NCI-H526 treated with DMSO at 0.1 percent for 48 hours (cell line): ENCODE results near the gene TCF3.

Experiments
- DNase-seq: peaks from one replicate; lab custom pipeline; 2025; lab: John Stamatoyannopoulos, UW

The TCF3 gene

DNA sequence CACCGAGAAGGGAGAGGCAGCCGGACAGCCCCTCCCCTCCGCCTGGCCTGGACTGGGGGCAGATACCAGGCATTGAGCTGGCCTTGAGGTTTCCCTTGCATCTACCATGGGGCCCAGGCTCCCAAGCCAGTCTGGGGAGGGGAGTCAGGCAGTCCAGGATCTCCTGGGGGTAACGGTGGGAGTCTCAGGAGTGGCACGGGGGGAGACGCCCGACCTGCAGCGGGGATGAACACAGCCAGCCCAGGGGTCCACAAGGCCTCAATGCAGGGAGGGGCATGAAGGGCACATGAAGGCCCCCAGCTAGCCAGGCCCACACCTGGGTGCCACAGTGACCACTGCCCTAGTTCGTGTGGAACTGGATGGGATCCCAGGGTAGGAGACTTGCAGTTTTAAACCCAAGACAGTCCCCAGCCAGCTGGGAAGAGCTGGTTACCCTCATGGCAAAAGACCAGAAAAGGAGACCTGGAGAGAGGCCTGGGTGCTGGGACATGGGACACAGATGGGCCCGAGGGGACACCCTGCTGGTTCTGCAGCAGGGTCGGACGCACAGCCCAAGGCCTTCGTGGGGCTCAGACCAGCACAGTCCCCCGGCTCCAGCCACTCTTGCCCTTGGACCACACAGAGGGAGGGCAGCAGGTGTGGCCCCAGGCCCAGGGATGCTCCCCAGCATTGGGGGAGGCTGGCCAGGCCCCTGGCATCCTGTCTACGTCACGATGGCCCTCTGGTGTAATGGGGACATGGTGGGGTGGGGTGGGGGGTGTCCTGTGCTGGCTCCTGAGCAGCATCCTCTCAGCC is 42.5 kb downstream of the TCF3 start:
- no peak for DNase-seq

- DNase-seq: no peak
Measured at GRCh38 chr19:1609103-1609396, 43.4 kb downstream of the TCF3 start.

DNA sequence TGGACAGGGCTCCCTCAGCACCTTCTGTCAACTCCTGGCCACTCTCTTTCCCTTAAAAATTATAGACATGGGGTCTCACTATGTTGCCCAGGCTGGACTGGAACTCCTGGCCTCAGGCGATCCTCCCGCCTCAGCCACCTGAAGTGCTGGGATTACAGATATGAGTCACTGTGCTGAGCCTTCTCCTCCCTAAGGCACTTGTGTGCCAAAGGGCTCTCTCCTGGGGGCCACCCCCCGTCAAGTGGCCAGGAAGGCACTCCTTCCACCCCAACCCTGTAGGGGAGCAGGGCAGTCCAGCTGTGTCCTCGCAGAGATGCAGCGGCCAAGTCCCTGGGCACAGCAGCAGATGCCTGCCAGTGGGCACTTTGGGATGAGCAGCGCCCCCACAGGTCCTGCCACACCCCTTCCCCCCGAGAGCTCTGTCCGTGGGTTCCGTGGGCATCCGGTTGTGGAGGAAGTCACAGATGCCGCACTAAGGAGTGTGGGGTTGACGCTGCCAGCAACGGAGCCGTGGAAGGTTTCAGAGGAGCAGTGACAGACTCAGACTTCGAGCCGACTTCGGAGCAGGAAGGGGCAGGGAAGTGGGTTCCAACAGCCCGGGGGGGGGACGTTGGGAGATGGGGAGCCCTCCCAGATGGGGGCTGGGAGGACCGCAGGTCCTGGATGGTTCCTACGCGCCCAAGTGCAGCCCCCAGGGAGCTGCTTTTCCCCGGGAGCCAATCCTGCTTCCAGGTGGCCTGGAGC is 43.9 kb downstream of the TCF3 start:
- DNase-seq: no peak

DNA sequence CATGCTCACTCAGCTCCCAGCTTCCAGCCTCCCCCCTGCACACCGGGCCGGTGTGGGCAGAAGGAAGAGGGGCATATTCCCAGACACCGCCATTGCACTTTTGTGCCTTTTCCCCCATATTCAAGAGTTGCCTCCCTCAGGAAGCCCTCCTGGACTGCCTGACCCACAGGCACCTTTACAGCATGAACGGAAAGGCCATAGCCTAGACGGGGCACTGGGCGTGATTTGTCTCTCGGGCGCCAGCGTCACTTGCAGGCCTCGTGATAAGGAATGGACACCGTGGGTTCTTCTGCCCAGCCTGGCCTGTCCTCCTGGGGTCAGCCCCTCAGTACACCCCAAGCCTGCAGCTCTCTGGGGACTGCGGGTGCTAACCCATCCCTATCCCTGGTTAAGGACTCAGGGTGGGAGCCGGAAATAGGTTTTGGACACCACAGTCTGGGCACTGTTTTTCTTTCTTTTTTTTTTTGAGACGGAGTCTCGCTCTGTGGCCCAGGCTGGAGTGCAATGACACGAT is 46.2 kb downstream of the TCF3 start:
- no peak for DNase-seq

GRCh38 chr19:1605236-1606137 is 46.9 kb downstream of the TCF3 start, which contains the start of gene UQCR11:
Gene UQCR11, minus strand, starts transcription at chr19:1605462. Its CDS starts 53 bp downstream, at chr19:1605409.
- peak; percentile 84 for DNase-seq

DNA sequence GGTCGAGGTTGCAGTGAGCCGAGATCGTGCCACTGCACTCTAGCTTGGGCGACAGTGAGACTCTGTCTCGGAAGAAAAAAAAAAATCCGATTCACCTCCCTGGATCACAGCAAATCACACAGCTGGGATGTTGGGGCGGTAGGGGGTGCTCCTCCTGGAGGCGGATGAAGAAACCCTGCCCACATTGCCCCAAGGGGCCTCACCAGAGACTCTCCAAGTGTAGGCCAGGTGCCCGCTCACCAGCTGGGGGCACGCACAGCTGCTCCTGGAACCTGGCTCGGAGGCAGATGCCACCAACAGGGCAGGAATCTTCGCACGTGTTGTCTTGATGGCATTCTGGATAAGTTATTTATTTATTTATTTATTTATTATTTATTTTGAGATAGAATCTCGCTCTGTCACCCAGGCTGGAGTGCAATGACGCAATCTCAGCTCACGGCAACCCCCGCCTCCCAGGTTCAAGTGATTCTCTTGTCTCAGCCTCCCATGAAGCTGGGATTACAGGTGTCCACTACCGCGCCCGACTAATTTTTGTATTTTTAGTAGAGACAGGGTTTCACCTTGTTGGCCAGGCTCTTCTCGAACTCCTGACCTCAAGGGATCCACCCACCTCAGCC is 50.2 kb downstream of the TCF3 start:
- no peak for DNase-seq

DNA sequence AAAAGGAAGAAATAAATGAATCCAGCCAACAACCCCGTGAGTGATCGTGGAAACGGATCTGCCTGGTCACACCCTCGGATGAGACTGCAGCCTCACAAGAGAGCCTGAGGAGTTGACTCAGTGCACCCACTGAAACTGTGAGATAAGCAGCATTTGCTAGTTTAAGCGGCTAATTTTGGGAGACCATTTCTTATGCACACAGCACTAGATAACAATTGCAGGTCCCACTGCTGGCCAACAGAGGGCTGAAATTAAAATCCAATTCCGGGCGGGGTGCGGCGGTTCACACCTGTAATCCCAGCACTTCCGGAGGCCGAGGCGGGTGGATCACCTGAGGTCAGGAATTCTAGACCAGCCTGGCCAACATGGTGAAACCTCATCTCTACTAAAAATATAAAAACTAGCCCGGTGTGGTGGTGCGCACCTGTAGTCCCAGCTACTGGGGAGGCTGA is 50.8 kb downstream of the TCF3 start:
- no peak for DNase-seq

DNA sequence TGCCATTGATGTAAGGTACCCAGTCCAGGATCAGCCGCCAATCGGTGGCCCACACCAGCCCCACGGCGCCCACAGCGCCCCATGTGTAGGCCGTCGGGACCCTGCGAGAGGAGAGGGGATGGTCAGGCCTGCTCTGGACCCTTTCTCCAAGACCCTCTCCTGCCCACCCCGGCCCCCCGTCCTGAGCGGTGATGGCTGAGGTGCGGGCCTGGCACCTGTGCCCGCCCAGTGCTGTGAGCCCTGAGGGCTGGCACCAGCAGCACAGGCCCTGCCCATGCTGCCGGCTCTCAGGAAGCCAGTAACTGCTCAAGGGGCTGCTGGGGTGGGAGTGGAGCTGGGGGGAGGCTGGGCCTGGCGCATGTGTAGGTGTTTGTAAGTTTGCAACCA is 53.0 kb downstream of the TCF3 start:
- no peak for DNase-seq

- no peak for DNase-seq
Measured at GRCh38 chr19:1598777-1599459, 53.5 kb downstream of the TCF3 start.

GRCh38 chr19:1593501-1593772 is 59.0 kb downstream of the TCF3 start:
- no peak for DNase-seq

GRCh38 chr19:1592755-1593500 is 59.5 kb downstream of the TCF3 start, which contains the start of gene MBD3:
Gene MBD3, minus strand, starts transcription at chr19:1592865. Its CDS starts 234 bp downstream, at chr19:1592631.
- DNase-seq: peak; percentile 80

GRCh38 chr19:1592024-1592754 is 60.2 kb downstream of the TCF3 start:
- DNase-seq: peak; percentile 57

DNA sequence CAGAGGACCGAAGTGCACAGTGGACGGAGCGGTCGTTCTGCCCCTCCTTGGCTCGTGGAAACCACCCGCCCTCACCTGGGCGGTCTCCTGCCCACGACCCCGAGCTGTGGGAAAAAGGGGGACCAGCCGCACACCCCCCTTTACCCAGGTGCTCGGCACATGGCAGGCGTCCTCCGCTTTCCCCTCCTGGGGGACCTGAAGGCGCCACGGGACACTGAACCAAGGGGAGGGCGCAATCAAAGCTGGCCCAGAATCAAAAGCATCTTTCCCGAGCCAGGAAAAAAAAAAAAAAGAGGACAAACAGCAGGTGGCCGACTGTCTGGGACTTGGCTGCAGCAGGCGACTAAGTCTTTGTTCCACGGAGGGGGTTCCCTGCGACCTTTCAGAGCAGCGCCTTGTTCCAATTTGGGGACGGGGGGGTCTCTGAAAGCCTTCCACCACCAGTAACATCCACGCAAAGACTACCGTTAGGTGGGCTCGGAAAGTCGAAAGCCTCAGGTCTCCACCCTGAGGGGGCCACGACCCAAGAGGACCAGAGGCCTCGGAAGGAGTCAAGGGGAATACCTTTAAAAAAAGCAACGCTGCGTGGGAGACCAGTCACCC is 60.9 kb downstream of the TCF3 start:
- no peak for DNase-seq

GRCh38 chr19:1590641-1591397 is 61.6 kb downstream of the TCF3 start:
- no peak for DNase-seq

GRCh38 chr19:1587872-1588271 is 64.5 kb downstream of the TCF3 start:
- no peak for DNase-seq

- DNase-seq: no peak
Measured at GRCh38 chr19:1585243-1585580, 67.2 kb downstream of the TCF3 start.

GRCh38 chr19:1584500-1585242 is 67.7 kb downstream of the TCF3 start:
- no peak for DNase-seq

DNA sequence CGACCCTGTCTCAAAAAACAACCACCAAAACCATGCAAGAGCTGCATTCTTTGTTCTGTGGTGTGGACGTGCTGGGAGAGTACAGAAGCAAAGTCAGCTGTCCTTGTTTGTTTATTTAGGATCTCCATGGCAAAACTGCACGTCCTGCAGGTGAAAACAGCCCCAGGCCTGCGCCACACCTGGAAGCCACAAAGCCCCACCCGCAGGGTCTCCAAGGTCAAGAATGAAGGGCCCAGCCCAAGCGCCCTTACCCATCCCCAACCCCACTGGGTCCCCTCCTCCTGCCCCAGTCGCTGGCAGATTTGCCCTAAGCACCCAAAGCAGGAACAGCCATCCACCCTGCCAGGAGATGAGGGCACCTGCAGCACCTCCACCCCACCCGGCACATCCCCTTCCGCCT is 70.2 kb downstream of the TCF3 start:
- DNase-seq: no peak
